Non-pigmented ciliary epithelial cell (primary cell): Measurements from ENCODE around the gene CCDC63.
"Not testable (repeated sequence)": the region's sequence is repeated elsewhere in the genome, so short reads cannot be mapped to it uniquely, and the experiment has no call there.

ENCODE experiments used
- DNase-seq: peaks from one replicate; pipeline ENCODE4 v3.0.0-alpha.2; 2010; ENCODE audit warnings: low read depth

Gene CCDC63

GRCh38 chr12:110844551-110845338, 2.0 kb upstream of the CCDC63 start:
- DNase-seq, result no peak

DNA sequence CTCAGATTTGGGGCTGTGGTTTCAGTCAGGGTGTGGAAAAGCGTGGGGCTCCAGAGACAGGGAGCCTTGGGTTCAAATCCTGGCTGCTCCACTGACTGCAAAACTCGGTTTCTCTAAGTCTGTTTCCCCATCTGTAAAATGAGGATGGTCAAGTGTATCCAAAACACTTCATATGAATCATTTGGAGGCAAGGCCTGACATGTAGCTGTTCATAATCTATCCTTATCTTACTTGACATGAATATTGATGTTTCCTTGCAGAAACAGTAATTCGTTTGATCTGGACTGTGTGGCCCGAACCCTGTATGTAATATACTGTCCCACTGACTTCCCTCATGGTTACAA, 1.5 kb upstream of the CCDC63 start:
- DNase-seq, result no peak

DNA sequence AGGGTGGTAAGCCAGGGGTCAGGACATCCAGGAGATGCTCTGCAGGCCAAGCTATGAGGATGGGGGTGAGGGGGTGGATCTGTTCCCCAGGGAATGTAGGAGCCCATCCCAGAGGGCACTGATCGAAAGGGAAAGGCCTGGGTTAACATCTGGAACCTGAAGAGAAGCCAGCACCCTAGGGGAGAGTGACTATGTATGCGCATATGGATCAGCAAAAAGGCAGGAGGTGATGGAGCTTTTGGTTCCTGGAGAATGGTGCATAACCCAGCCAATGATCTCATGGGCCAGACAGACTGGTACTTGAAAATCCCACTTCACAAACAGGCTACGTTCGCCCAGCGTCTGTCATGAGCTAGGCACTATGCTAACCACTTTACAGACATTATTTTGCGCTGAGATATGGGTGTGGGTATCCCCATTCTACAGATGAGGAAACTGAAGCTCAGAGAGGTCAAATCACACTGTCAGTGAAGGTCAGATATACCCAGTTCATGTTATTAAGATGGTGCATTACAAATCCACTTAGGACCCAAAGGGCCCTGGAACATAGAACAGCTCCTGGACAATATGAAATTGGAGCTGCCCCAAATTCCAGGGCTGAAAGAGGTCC, 1.6 kb downstream of the CCDC63 start:
- DNase-seq, result no peak

- no peak for DNase-seq
Observed at GRCh38 chr12:110849221-110849620, 2.4 kb downstream of the CCDC63 start.

- DNase-seq, result no peak
Observed at GRCh38 chr12:110849748-110850403, 3.1 kb downstream of the CCDC63 start.

- DNase-seq, result no peak
Observed at GRCh38 chr12:110850762-110851161, 4.0 kb downstream of the CCDC63 start.

- DNase-seq, result no peak
Observed at GRCh38 chr12:110853836-110854235, 7.0 kb downstream of the CCDC63 start.

DNA sequence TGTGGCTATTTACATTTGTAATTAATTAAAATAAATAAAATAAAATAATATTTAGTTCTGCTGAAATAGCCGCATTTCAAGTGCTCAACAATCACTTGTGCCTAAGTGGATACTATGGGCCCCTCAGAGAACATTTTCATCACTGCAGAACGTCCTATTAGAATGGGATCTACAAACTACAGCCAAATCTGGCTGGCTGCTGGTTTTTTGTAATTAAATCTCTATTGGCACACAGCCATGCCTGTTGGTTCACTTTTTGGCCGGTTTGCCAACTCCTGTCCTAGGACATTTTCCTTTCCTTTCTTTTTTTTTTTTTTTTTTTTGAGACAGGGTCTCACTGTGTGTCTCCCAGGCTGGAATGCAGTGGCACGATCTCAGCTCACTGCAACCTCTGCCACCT, 9.8 kb downstream of the CCDC63 start:
- no peak for DNase-seq

DNA sequence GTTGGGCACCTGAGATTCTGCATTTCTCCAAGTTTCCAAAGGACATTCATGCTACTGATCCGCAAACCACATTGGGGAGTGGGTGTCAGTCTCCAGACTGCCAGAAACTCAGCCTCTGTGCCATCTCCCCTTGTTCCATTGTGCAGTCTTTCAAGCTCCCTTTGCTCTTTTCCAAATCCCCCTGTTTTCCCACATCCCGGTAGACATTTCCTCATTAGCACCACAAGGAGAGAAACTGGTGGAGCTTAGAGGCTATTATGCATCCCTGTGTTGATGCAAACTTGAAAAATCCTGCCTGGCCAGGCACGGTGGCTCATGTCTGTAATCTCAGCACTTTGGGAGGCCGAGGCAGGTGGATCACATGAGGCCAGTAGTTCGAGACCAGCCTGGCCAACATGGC, 10.7 kb downstream of the CCDC63 start:
- DNase-seq, result no peak

- DNase-seq, result not testable (repeated sequence)
Observed at GRCh38 chr12:110857954-110858353, 11.2 kb downstream of the CCDC63 start.

DNA sequence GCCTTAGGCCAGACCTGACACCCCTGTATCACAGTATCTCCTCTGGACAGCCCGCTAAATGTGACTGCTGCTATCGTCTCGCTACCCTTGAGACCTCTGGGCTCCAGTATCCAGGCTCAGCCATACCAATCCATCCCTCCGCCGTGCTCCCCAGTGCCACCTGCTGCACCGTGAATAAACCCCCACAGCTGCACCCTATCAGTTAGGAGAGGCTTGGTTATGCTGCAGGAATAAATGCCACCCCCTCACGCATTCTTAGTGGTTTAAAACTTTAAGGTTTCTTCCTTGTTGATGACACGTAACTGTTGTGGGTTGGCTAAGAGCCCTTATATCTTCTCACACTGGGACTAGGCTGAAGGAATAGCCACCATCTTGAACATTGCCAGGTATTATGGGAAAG, 12.1 kb downstream of the CCDC63 start:
- no peak for DNase-seq

- no peak for DNase-seq
Observed at GRCh38 chr12:110860833-110861296, 14.1 kb downstream of the CCDC63 start.

GRCh38 chr12:110861729-110862128, 14.9 kb downstream of the CCDC63 start:
- no peak for DNase-seq

GRCh38 chr12:110862329-110862728, 15.5 kb downstream of the CCDC63 start:
- DNase-seq, result no peak

DNA sequence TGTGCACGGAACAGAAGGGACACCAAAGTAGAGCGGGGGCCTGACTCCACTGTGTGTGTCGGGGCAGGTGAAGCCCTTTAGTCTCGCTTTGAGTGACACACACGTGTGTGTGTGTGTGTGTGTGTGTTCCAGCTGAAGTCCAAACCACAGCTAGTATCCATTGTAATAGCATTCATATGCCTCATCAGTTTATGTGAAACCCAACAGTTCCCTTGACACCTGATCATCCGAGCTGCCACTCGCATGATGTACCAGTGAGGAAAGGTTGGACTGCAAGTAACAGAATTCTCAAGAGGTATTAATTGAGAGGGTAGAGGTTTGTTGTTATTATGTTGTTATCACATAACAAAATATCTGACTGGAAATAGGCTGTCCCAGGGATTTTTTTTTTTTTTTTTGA, 16.4 kb downstream of the CCDC63 start:
- no peak for DNase-seq

- no peak for DNase-seq
Observed at GRCh38 chr12:110865521-110865920, 18.7 kb downstream of the CCDC63 start.

DNA sequence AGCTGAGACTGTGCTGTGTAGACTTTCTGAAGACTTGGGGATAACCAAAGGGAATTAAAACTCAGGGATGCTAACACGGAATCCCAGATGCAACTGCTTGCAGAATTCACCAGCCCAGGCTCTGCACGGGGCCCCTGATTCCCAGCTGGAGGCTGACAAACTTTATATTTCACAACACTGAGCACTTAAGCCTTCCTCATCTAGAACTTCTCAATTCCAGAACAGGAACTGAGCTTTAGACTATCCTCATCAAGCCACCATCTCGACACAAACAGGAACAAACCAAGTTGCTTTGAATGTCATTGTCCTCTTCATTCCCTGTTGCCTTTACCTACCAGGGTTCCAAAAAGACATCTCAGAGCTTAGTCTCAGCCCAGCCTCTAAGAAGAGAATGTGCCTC, 22.2 kb downstream of the CCDC63 start:
- no peak for DNase-seq

DNA sequence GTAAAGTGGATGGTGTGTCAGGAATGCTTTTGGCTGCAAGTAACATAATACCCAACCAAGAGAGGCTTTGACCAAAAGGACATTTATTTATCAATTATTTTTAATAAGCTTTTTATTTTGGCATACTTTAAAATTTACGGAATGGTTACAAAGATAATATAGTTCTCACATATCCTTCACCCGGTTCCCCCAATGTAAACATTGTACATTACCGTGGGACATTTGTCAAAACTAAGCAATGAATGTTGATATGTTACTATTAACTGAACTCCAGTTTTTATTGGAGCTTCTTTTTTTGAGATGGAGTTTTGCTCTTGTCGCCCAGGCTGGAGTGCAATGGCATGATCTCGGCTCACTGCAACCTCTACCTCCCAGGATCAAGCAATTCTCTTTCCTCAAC, 23.0 kb downstream of the CCDC63 start:
- DNase-seq, result no peak

DNA sequence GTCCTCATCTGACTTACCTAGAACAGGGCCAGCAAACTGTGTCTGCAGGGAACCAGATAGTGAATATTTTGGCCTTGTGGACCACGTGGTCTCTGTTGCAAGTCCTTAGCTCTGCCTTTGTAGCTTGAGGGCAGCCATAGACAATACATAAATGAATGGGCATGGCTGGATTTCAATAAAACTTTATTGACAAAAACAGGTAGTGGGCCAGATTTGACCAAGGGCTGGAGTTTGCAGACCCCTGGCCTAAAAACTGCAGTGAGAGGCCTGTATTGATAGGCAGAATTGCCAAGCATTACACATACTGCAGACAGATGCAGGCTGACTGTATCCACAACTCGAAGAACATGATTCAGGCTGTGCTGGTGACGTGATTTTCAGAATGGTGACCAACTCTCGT, 25.3 kb downstream of the CCDC63 start:
- DNase-seq, result no peak

- no peak for DNase-seq
Observed at GRCh38 chr12:110874351-110874750, 27.6 kb downstream of the CCDC63 start.

DNA sequence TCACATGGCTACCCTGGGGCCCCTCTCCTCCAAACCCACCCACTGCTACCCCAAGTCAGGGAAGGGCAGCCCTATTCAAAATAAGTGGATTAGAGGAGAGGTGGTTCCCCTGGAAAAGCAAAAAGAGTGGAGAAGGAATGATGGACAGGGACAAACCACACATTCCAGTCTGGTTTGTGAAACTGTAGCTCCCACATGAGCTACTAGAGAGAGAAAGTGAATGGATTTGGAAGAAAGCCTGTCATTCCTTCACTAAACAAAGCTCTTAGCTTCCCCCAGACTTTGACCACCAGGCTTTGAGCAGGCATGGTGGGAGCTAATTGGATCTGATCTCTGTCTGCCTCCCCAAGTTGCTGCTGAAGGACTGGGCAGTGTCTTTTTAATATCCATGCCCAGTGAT, 28.0 kb downstream of the CCDC63 start:
- DNase-seq, result no peak

- no peak for DNase-seq
Observed at GRCh38 chr12:110880651-110881050, 33.9 kb downstream of the CCDC63 start.

DNA sequence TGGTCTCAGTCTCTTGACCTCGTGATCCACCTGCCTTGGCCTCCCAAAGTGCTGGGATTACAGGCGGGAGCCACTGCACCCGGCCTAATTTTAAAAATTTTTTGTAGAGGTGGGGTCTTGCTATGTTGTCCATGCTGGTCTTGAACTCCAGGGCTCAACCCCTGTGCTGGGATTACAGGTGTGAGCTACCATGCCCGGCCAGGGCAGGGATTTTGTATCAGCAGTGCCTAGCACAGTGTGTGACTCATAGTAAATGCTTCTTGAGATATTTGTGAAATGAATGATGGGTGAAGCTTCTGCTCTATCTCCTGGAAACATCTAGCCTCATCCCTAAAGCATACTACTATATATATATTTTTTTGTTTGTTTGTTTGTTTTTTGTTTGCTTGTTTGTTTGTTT, 36.5 kb downstream of the CCDC63 start:
- no peak for DNase-seq
